Measurements from ENCODE around the gene UBA52. TPM values are rescaled to one million over a fixed set of nuclear protein-coding genes. Genes with fewer than 3 reads are reported as not detected.
"Not testable (repeated sequence)": the region's sequence is repeated elsewhere in the genome, so short reads cannot be mapped to it uniquely, and the experiment has no call there.

The UBA52 gene
- total RNA-seq, 1 experiment from 2014 or later = 1,435 TPM

DNA sequence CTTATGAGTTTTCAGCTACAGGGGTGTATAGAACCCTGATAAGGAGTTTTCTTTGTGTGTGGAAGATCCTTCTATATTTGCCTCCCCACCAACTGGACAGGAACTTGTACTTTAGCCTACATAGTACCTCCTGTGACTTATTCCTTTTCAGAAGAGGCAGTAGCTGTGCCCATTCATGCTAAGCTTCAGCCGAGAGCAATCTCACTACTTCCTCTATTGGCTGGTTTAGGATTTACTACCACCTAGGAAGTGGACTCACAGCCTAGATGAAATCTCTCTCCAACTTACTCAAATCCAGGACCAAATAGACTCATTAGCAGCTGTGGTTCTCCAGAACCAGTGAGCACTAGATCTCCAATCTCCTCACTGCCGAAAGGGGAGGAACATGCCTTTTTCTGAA, 14.6 kb downstream of the UBA52 start:
- H3K4me3 ChIP-seq = no peak overlapping the region
- H3K27me3 ChIP-seq = no peaks in the 10 kb centered on the region
- no peak for DNase-seq
- H3K9me3 ChIP-seq = no peaks in the 10 kb centered on the region
- H3K36me3 ChIP-seq = peaks cover 11% of the 10 kb centered on the region

DNA sequence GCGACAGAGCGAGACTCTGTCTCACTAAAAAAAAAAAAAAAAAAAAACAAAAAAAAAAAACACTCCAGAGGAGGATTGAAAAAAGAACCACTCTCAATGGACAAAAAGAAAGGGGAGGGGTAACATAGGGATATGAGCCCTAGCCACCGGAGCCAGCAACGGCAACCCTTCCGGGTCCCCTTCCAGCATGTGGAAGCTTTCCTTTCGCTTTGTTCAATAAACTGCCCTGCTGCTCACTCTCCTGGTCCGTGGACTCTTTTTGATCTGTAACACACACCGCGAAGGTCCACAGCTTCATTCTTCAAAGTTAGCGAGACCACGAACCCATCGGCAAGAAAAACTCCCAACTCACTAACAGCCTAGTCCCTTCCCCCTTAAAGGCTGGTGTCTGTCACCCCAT, 15.9 kb downstream of the UBA52 start:
- peak overlapping the region; percentile 85 for H3K4me3 ChIP-seq
- no peaks in the 10 kb centered on the region for H3K9me3 ChIP-seq
- no peak for DNase-seq
- no peaks in the 10 kb centered on the region for H3K27me3 ChIP-seq
- peaks cover 17% of the 10 kb centered on the region for H3K36me3 ChIP-seq

DNA sequence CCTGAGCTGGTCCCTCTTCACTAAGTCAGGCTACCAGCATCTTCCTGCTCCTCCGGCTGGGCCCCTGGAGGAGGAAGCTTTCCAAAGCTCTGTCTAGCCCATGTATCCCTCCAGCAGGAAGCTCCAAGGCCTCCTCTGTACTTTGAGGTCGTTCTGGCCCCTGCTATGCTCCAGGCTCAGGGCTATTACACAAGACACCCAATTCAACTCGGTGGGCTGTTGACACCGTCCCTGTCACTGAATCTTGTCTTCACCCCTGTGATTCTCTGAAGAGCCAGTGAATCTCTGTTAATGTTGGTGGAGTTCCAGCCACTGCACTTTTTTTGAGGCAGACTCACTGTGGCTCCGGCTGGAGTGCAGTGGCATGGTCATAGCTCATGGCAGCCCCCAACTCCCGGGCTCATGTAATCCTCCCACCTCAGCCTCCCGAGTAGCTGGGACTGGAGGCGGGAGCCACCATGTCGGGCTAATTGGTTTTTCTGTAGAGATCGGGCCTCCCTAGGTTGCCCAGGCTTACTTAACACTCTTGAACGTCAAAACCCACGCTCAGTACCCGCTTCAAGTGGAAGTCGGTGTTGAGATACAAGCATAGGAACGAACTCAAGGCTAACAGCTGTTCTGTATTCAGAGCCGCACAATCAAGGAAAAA, 16.4 kb downstream of the UBA52 start:
- DNase-seq = peak; percentile 40
- Histone ChIP-seq H3K9me3 (no peaks in the 10 kb centered on the region), H3K36me3 (peaks cover 17% of the 10 kb centered on the region), H3K4me3 (peak overlapping the region; percentile 85), H3K27me3 (no peaks in the 10 kb centered on the region)

DNA sequence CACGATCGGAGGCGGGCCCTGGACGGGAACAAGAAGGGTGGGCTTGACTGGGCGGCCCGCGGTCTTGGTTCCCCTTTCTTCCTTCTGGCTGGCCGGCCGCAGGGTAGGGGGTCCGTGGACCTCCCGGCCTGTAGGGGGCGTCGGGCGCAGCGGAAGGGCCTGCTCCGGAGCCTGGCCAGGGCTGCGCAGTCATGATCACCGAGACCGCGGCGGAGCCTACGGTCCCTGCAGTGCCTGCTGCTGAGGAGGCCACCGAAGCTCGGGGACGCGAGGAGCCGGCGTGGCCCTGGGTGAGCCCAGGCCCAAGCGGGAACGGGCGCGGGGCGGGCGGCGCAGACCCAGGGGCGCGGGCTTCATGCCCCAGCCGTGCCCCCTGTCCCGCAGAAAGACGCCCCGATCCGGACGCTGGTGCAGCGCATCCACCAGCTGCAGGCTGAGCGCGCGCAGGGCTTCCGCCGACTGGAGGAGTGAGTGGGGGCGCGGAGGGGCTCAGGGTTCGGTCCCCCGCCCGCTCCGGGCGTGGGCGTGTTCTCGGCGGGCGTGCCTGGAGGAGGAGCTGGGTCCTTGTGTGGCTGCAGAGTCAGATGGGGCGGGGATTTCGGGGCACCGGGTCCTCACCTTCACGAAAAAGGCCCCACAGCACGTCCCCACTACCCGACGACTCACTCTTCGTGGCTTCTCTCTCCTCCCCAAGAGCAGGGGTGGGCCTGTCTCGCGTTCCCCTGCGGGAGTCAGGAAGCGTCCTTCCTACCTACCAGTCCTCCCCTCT, 17.1 kb downstream of the UBA52 start, which contains the start of gene REX1BD:
Gene REX1BD (plus strand): TSS at position 188 of the 769 bp plus-strand sequence. CDS start 4 bp downstream, at position 192.
- peak; percentile 93 for DNase-seq
- Histone ChIP-seq H3K9me3 (no peaks in the 10 kb centered on the region), H3K36me3 (peaks cover 17% of the 10 kb centered on the region), H3K27me3 (no peaks in the 10 kb centered on the region), H3K4me3 (peak within 1 kb of the TSS; percentile 85)

DNA sequence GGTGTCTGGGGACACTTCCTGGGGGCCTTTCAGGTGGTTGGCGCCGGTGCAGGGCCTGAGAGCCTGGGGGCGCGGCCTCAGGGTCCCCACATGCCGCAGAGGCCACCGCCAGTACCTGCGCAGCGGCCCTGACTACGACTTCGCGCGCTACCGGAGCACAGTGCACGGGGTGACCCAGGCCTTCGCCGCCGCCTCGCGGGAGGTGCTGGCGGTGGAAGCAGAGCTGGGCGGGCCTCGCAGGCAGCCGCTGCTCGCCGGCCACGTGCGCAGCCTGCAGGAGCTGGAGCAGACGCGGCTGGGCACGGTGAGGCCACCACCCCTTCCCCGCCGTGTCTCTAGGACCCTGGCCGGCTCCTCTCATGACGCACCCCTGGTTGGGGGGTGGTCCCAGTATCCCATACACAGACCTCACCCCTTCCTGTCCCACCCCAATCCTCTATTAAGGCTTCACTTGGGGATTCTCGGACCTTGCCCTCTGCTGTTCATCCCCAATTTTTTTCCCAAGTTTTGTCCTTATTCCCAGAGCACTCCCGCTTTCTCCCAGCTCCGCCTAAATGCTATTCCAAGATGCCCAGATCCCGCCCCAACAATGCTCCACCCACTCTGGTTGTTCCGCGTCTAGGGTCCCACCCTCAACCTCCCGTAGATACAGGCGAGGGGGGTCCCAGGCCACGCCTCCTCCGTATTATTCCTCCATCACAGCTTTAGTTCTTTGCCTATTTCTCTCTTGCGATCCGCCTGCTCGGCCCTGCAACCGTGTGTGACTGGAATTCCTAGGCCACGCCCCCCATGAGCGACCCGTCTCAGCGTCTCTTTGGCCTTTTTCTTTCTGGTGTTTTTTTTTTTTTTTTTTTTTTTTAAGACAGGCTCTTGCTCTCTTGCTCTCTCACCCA, 18.0 kb downstream of the UBA52 start:
- DNase-seq = peak; percentile 83
- Histone ChIP-seq H3K27me3 (no peaks in the 10 kb centered on the region), H3K4me3 (peak overlapping the region; percentile 85), H3K9me3 (no peaks in the 10 kb centered on the region), H3K36me3 (peaks cover 17% of the 10 kb centered on the region)

DNA sequence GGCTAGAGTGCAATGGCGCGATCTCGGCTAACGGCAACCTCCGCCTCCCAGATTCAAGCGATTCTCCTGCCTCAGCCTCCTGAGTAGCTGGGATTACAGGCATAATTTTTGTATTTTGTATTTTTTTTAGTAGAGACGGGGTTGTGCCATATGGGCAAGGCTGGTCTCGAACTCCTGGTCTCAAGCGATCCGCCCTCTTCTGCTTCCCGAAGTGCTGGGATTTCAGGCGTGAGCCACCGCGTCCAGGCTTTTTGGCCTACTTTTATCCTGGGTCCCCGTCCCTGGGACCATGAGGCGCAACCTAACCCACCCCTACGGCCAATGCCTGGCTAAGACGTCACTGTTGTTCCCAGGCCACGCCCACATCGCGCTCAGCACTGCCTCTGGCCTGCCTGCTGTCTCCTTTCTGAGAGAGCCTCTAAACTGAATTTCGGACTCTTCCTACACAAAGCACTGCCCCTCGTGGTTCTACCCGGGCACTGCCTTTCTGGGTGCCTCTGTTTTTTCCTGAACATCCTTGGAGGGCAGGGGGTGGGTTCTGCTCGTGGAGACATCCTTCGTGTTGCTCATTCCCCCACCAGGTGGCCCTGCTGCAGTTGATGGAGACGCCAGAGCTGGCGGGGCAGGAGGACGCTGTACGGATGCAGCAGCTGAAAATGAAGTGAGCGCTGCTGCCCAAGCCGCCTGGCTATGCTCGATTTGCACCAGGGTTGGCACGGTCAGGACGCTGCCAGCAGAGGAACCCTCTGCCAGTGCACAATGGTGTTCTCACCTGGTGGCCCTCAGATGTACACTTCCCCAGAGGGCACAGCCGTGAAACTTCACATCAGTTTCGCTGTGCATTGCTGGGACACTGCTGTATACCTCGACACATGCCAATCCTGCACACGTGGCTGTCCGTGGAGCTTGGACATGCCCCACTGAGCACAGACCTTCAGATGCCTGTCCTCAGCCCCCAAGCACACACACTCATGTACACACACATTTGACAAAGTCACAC, 18.9 kb downstream of the UBA52 start:
- no peak overlapping the region for H3K4me3 ChIP-seq
- peaks cover 17% of the 10 kb centered on the region for H3K36me3 ChIP-seq
- no peaks in the 10 kb centered on the region for H3K9me3 ChIP-seq
- H3K27me3 ChIP-seq = no peaks in the 10 kb centered on the region
- DNase-seq = no peak

DNA sequence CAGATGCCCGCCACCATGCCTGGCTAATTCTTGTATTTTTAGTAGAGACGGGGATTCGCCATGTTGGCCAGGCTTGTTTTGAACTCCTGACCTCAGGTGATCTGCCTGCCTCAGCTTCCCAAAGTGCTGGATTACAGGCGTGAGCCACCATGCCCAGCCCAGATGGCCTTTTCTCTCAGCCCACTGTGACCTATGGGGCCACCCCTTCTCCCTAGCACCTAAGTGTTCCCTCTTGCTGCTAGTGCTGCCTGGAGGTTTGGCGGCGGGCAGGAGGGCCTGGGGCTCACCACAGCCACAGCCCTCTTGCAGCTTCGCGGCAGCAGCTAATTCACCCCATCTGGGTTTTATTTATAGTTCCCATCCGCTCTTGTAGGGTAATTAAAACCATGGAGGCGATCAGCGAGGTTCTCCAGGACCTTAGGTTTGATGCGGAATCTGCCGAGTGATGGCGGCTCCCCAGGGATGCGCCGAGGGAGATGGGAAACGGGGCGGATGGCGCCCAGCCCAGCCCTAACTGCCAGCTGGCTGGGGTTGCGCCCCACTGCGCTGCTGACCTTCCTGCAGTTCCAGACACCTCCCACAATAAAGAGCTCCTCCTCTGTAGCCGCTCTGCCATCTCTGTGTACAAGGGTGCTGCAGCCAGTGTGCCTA, 20.2 kb downstream of the UBA52 start:
- H3K36me3 ChIP-seq = peaks cover 17% of the 10 kb centered on the region
- H3K4me3 ChIP-seq = no peak overlapping the region
- H3K27me3 ChIP-seq = no peaks in the 10 kb centered on the region
- no peak for DNase-seq
- no peaks in the 10 kb centered on the region for H3K9me3 ChIP-seq

DNA sequence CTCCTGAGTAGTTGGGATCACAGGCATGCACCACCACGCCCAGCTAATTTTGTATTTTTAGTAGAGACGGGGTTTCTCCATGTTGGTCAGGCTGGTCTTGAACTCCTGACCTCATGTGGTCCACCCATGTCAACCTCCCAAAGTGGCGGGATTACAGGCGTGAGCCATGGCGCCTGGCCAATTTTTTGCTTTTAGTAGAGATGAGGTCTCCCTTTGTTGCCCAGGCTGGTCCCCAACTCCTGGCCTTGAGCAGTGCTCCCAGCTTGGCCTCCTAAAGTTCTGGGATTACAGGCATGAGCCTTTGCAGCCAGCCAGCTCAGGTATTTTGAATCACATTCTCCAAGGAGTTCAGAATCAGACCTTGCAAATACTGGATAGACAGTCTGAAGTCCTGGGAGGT, 21.1 kb downstream of the UBA52 start:
- H3K27me3 ChIP-seq, H3K9me3 ChIP-seq, H3K4me3 ChIP-seq, DNase-seq: not testable (repeated sequence)
- peaks cover 17% of the 10 kb centered on the region for H3K36me3 ChIP-seq

DNA sequence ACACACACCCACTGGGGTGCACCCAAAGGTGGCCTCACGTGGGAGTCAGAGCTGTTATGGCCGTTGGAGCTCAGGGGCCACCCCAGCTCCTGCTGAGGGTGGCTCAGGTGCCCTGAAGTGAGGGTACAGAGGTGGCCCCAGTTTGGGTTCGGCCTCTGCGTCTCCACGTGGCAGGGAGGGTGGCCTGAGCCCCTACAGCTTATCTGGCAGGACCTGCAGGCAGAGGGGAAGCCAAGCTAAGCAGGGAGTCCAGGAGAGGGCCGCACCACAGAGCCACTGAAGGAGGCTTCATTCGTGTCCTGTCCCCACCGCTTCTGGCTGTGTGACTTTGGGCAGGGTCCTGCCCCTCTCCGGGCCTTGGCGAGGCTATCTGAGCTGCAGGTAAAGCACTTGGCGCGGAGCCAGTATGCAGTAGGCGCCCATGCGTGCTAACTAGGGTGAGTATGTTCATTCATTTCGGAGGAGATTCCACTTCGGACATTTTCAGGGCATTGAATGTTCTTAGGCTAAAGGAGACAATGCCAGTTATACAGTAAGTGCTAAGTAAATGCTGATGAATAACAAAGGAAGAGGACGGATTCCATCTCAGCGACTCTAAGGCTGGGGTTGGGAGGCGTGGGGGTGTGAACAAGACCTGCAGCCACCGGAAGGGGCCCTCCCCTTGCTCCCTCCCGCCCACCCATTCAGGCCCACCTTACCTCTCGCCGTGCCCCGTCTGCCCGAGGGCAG, 21.9 kb downstream of the UBA52 start:
- DNase-seq = no peak
- no peaks in the 10 kb centered on the region for H3K27me3 ChIP-seq
- peaks cover 17% of the 10 kb centered on the region for H3K36me3 ChIP-seq
- H3K4me3 ChIP-seq = no peak overlapping the region
- no peaks in the 10 kb centered on the region for H3K9me3 ChIP-seq

DNA sequence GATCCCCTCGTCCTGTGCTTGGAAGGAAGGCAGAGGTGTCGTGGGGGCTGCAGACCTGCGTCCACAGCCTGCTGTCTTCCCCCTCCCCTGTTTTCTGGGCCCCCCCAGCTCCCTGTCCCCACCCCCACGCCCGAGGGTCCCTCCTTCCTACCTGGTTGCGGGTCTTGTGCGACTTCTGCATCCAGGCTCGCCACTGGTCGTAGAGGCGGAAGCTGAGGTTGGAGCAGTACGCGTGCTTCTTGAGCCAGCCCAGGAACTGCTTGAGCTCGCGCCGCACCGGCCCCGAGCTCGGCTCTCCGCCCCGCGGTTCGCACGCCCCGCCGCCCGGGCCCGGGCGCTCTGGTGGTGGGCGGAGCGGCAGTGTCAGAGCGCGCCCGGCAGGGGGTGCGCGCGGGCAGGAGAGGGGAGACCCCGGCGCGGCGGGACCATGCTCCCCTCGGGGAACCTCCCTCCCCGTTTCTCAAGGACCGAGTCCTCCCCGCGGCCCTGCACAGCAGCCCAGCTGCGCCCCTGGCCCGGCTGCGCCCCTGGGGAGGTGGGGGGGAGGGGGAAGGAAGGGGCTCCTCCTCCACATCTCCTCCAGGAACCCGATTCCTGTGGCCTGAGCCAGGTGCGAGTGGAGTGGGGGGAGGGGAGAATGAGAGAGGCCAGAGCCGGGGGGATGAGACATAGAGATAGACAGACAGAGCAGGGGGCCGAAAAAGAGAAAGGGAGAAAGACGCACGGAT, 22.6 kb downstream of the UBA52 start:
- Histone ChIP-seq H3K9me3 (no peaks in the 10 kb centered on the region), H3K4me3 (peak overlapping the region; percentile 32), H3K27me3 (no peaks in the 10 kb centered on the region), H3K36me3 (peaks cover 17% of the 10 kb centered on the region)
- DNase-seq = peak; percentile 78

DNA sequence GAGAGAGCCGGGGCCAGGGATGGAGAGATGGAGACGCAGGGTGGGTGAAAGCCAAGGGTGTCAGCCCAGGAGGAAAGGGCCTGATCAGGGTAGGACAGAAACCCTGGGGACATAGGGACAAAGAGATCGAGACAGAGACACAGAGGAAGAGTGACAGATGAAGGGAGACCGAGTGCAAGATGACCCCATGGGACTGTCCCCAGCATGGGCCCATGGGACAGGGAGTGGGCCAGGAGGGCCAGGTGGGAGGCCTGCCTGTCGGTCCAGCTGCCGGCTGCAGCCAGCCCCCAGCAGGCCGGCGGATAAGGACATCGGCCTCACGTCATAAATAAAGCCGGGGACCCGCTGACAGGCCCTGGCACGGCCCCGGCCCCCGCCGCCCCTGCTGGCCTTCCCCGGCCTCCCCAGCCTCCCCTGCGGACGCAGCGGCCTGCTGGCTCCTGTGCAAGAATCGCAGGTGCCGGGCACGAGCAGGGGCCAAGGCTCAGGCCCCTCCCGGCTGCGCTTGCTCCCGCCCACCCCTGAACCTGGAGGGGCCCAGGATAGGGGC, 23.2 kb downstream of the UBA52 start:
- H3K9me3 ChIP-seq = no peaks in the 10 kb centered on the region
- peaks cover 17% of the 10 kb centered on the region for H3K36me3 ChIP-seq
- DNase-seq = no peak
- peak overlapping the region; percentile 32 for H3K4me3 ChIP-seq
- no peaks in the 10 kb centered on the region for H3K27me3 ChIP-seq

DNA sequence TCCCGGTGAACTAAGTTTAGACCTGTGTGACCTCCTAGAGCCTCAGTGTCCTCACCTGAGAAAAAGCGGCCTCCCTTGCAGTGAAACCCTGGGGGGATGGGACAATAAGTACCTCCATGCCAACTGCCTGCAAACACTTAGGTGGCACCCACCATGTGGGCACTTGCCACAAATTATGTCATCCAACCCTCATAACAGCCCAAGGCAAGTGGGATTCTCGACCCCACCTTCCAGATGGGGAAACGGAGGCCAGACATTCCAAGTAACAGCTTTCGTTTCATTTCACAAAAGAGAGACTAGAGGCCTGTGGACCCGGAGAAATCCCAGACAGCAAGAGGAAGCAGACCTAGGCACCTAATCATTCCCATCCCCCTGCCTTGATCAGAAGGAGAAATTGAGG, 23.8 kb downstream of the UBA52 start:
- H3K27me3 ChIP-seq = no peaks in the 10 kb centered on the region
- no peak overlapping the region for H3K4me3 ChIP-seq
- peaks cover 14% of the 10 kb centered on the region for H3K36me3 ChIP-seq
- H3K9me3 ChIP-seq = no peaks in the 10 kb centered on the region
- no peak for DNase-seq

DNA sequence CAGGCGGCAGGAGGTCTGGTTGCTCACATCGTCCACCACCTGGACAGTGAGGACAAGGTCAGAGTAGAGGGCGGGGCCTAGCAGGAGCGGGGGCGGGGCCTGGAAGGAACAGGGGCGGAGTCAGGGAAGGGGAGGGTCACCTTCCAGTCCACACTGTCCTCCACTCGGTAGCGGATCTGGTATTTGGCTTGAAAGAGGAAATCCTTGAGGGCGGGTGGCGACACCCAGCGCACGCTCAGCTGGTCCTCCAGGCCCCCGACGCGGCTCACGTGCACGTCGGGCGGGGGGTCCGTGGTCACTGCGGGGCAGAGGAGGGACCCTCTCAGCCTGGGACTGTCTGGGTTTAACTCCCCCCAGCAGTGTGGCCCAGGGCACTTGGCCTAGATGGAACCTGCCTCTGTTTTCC, 25.1 kb downstream of the UBA52 start:
- Histone ChIP-seq H3K4me3 (no peak overlapping the region), H3K27me3 (no peaks in the 10 kb centered on the region), H3K9me3 (no peaks in the 10 kb centered on the region), H3K36me3 (peaks cover 5% of the 10 kb centered on the region; the same call in 1 of the 2 replicates)
- DNase-seq = peak; percentile 48

Measured in MG63 (cell line).